Mucosa of stomach (tissue), 1 donor: ENCODE results near the gene CTH.
"Not testable (repeated sequence)": the region's sequence is repeated elsewhere in the genome, so short reads cannot be mapped to it uniquely, and the experiment has no call there.

Experiments
- H3K27me3 ChIP-seq: one replicate; pipeline ENCODE4 v1.7.0; 2013; ENCODE audit warnings: mild to moderate bottlenecking, low read length; ENCODE audit not compliant: control insufficient read depth, insufficient read depth
- H3K36me3 ChIP-seq: one replicate; pipeline ENCODE4 v1.7.0; 2013; ENCODE audit warnings: low read length; ENCODE audit not compliant: control insufficient read depth, insufficient read depth
- H3K4me1 ChIP-seq: one replicate; pipeline ENCODE4 v1.7.0; 2013; ENCODE audit warnings: mild to moderate bottlenecking, low read length; ENCODE audit not compliant: control insufficient read depth, insufficient read depth
- H3K4me3 ChIP-seq: one replicate; pipeline ENCODE4 v1.7.0; 2013; ENCODE audit warnings: low read length
- H3K9ac ChIP-seq: one replicate; pipeline ENCODE4 v1.7.0; 2013; ENCODE audit warnings: mild to moderate bottlenecking, low read length, moderate library complexity
- H3K9me3 ChIP-seq: one replicate; pipeline ENCODE4 v1.7.0; 2013; ENCODE audit warnings: mild to moderate bottlenecking, low read length, moderate library complexity; ENCODE audit not compliant: control insufficient read depth
- donor health status: Pancreatic carcinoma.

The CTH gene

DNA sequence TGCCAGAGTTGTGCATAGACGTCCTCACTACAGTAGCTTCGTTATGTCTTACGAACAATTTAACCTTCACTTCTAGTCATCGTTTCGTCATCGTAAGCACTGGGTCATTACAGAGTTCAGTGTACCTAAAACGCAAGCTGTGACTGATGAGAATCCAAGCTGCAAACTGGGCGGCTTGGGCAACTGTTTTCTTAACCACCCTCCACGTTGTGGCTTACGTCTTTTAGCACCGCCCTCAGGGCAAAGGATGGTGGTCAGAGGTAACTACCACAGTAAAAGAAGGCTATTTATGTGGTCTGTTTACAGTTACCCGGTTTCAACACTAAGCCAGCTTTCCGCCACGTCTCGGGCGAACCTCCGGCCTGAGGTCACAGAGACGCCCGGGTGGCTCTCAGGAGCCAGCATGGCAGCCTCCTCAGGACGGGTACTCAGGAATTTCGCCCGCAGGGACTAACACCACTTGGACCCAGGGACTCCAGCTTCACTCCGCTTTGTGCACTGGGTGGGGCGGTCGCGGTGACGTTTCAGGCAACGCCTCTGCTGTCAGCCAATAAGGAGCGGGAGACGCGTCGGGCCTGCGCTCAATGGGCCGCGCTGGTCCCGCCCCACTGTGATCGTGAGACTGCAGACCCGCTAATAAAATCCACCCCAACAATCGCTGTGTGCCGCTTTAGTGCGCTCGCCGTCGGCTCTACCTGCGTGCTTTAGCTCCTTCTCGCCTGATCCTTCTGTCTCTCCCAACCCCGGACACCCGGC lies at the start of gene CTH:
CTH (plus strand) TSS at position 665 of the 756 bp plus-strand sequence. CDS start 148 bp downstream, outside the sequence.
- peaks cover 4% of the 10 kb centered on the region for H3K27me3 ChIP-seq
- H3K36me3 ChIP-seq, result no peaks in the 10 kb centered on the region
- H3K9me3 ChIP-seq, result no peaks in the 10 kb centered on the region
- H3K4me3 ChIP-seq, result peak within 1 kb of the TSS; percentile 52
- H3K4me1 ChIP-seq, result no peaks in the 10 kb centered on the region
- peak within 1 kb of the TSS; percentile 88 for H3K9ac ChIP-seq

DNA sequence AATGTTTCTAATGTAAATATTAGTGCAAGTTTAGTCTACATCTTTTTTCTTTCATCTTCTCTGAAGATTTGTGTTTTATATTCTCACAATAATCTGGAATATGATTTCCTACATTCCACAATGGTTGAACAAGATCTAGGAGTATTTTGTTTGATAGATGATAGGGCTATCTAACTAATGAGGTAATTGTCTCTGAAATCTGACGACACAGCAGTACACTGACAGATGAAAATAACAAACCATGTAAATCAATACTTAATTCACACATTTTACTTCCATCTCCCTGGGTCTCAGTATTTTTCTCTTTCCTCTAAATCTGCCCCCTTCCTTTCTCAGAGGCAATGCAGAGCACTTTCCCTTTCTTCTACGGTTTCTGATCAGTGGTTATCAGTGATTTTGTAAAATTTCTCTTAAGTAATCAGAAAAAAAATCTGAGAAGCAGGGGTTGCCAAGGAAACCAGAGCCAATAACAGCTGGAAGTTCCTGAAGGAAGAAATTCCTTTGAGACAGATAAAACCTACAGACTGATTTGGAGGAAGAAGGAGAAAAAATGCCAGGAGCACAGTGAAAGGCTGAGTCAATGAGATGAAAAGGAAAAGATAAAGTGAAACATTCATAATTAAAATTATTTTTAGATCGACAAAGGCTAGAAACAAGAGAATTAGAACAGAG lies 49.2 kb upstream of the CTH start:
- H3K9ac ChIP-seq, result no peak overlapping the region
- H3K4me1 ChIP-seq, result peaks cover 2% of the 10 kb centered on the region
- H3K4me3 ChIP-seq, result no peak overlapping the region
- no peaks in the 10 kb centered on the region for H3K36me3 ChIP-seq
- no peaks in the 10 kb centered on the region for H3K27me3 ChIP-seq
- H3K9me3 ChIP-seq, result no peaks in the 10 kb centered on the region

DNA sequence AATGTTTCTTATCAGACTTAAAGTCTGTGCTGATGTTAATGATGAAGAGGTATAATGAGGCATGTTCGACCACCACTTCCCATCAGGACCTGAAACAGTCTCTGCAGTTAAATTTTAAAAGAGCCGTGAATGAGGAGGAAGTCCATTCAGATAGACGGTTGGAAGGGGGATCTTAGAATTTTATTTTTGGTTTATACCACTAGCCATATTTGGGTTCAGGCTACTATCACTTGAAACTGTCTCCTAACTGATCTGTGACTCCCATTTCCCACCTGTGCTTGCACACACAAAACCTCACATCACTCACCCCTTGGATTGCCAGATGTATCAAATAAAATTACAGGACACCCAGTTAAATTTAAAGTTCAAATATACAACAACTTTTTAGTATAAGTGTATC lies 46.6 kb upstream of the CTH start:
- H3K4me1 ChIP-seq, result peaks cover 10% of the 10 kb centered on the region
- no peaks in the 10 kb centered on the region for H3K9me3 ChIP-seq
- no peak overlapping the region for H3K9ac ChIP-seq
- H3K4me3 ChIP-seq, result no peak overlapping the region
- no peaks in the 10 kb centered on the region for H3K27me3 ChIP-seq
- H3K36me3 ChIP-seq, result no peaks in the 10 kb centered on the region

DNA sequence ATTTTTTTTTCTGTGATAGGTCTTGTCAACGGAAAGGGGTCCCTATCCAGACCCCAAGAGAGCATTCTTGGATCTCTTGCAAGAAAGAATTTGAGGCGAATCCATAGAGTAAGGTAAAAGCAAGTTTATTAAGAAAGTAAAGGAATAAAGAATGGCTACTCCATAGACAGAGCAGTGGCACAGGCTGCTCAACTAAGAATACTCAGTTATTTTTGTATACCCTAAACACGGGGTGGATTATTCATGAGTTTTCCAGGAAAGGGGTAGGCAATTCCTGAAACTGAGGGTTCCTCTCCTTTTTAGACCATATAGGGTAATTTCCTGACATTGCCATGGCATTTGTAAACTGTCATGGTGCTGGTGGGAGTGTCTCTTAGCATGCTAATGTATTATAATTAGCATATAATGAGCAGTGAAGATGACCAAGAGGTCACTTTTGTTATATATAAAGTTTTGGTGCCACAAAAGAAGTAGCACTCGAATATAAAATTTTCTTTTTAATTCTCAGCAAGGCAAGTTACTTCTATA lies 44.6 kb upstream of the CTH start:
- H3K9me3 ChIP-seq, H3K27me3 ChIP-seq, H3K4me1 ChIP-seq, H3K4me3 ChIP-seq, H3K36me3 ChIP-seq, H3K9ac ChIP-seq: not testable (repeated sequence)

DNA sequence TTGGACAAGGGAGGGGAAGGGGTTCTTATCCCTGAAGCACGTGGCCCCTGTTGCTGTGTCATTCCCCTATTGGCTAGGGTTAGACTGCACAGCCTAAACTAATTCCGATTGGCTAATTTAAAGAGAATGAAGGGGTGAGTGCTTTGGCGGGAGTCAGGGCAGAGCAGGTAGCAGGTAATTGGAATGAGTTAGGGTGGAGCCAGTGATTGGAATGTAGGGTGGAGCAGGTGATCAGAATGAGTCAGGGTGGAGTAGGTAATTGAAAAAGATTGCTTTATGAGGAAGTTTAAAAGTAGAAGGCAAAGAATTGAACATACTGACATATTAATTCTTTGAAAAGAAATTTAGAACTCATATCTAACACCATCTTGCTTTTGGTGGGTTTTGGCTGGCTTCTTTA lies 44.1 kb upstream of the CTH start:
- H3K4me1 ChIP-seq, H3K9me3 ChIP-seq, H3K36me3 ChIP-seq, H3K4me3 ChIP-seq, H3K9ac ChIP-seq, H3K27me3 ChIP-seq: not testable (repeated sequence)

DNA sequence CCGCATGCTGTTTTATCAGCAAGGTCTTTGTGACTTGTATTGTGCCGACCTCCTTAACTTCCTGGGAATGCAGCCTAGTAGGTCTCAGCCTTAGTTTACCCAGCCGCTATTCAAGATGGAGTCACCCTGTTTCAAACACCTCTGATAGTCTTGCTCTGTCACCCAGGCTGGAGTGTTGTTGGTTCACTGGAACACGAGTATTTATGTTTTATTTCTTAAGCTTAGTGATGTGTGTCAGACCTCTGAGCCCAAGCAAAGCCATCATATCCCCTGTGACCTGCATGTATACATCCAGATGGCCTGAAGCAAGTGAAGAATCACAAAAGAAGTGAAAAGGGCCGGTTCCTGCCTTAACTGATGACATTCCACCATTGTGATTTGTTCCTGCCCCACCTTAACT lies 43.7 kb upstream of the CTH start:
- not testable (repeated sequence) for H3K4me3 ChIP-seq, H3K9ac ChIP-seq, H3K9me3 ChIP-seq, H3K27me3 ChIP-seq, H3K36me3 ChIP-seq, H3K4me1 ChIP-seq

DNA sequence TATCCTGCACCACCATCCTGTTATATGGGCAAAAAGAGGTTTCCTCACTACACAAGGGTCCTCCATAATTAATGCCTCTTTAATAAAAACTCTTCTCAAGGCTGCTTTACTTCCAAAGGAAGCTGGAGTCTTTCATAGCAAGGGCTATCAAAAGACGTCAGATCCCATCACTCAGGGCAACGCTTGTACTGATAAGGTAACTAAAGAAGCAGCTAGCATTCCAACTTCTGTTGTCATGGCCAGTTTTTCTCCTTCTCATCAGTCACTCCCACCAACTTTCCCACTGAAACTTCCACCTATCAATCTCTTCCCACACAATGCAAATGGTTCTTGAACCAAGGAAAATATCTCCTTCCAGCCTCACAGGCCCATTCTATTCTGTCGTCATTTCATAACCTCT lies 39.5 kb upstream of the CTH start:
- not testable (repeated sequence) for H3K27me3 ChIP-seq, H3K36me3 ChIP-seq, H3K9me3 ChIP-seq

DNA sequence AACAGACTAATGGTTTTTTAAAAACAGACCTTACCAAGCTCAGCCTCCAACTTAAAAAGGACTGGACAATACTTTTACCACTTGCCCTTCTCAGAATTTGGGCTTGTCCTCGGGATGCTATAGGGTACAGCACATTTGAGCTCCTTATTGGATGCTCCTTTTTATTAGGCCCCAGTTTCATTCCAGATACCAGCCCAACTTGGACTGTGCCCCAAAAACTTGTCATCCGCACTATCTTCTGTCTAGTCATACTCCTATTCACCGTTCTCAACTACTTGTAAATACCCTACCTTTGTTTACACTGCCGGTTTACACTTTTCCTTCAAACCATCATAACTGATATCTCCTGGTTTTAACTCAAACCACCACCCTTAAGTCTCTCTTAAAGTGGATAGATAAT lies 38.6 kb upstream of the CTH start:
- Histone ChIP-seq H3K4me1 (peaks cover 3% of the 10 kb centered on the region), H3K27me3 (no peaks in the 10 kb centered on the region), H3K9ac (no peak overlapping the region), H3K4me3 (no peak overlapping the region), H3K9me3 (no peaks in the 10 kb centered on the region), H3K36me3 (no peaks in the 10 kb centered on the region)

More for the DNA sequence above, 39.5 kb upstream of the CTH start:
- not testable (repeated sequence) for H3K9ac ChIP-seq, H3K4me1 ChIP-seq, H3K4me3 ChIP-seq

DNA sequence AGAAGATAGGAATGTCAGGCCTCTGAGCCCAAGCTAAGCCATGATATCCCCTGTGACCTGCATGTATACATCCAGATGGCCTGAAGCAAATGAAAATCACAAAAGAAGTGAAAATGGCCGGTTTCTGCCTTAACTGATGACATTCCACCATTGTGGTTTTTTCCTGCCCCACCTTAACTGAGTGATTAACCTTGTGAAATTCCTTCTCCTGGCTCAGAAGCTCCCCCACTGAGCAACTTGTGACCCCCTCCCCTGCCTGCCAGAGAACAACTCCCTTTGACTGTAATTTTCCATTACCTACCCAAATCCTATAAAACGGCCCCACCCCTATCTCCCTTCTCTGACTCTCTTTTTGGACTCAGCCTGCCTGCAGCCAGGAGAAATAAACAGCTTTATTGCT lies 37.5 kb upstream of the CTH start:
- H3K36me3 ChIP-seq, H3K4me1 ChIP-seq, H3K27me3 ChIP-seq, H3K9me3 ChIP-seq, H3K4me3 ChIP-seq, H3K9ac ChIP-seq: not testable (repeated sequence)

DNA sequence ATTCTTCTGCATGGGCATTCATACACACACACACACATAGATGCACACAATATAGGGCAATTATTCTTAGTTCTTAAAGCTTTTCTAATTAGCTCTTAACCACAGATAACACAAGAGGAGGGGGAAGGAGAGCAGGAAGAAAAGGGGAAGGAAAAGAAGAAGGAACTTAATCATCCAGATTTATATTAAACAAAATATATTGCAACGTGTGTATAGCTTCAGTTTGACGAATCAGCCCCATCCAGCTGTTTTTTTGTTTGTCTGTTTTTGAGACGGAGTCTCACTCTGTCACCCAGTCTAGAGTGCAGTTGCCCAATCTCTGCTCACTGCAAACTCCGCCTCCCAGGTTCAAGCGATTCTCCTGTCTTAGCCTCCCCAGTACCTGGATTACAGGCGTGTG lies 34.9 kb upstream of the CTH start:
- H3K4me3 ChIP-seq, result no peak overlapping the region

DNA sequence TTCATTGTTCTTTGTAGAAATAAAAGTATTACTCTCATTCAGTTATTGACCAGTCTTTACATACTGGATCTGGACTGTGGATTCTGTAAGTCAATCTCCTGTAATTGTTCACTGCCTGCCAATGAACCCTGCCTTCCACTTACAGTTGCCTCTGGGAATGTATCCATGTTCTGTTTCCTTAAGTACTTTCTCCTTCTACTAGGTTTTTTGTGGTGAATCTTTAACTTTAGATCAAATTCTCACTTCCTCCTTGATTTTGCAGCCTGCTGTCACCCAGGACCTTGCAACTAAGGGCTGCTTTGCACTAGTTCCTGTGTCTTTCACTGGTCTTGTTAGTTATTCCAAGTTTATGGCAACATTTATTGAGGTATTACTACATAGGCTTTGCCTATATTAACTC lies 28.4 kb upstream of the CTH start:
- Histone ChIP-seq H3K9ac (no peak overlapping the region), H3K4me3 (no peak overlapping the region), H3K4me1 (no peaks in the 10 kb centered on the region), H3K9me3 (no peaks in the 10 kb centered on the region), H3K27me3 (no peaks in the 10 kb centered on the region), H3K36me3 (no peaks in the 10 kb centered on the region)

More for the DNA sequence above, 34.9 kb upstream of the CTH start:
- no peaks in the 10 kb centered on the region for H3K9me3 ChIP-seq
- no peak overlapping the region for H3K9ac ChIP-seq
- no peaks in the 10 kb centered on the region for H3K27me3 ChIP-seq
- H3K36me3 ChIP-seq, result no peaks in the 10 kb centered on the region
- H3K4me1 ChIP-seq, result no peaks in the 10 kb centered on the region

DNA sequence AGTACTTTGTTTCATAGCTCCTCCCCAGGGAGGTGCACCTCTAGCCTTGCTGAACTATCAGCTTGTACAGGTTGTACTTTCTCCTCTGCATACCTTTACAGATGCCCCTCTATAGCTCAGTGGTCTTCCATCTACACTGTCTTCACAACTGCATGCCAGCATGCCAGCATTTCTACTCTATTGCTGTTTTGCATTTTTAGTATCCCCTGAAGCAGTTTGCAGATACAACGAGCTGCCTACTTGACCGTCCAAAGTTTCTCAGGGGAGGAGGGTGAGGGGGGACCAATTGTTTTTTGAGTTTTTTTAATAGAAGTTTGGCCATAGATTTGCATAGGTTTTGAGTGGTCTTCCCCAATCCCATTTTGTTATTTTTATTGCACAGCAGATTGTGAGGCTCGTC lies 27.6 kb upstream of the CTH start:
- H3K4me1 ChIP-seq, result no peaks in the 10 kb centered on the region
- H3K4me3 ChIP-seq, result no peak overlapping the region
- H3K36me3 ChIP-seq, result no peaks in the 10 kb centered on the region
- no peaks in the 10 kb centered on the region for H3K9me3 ChIP-seq
- no peak overlapping the region for H3K9ac ChIP-seq
- H3K27me3 ChIP-seq, result no peaks in the 10 kb centered on the region
